ENCODE results near the gene PDE7B.

The PDE7B gene

GRCh38 chr6:136073216-136073615 is 221.7 kb downstream of the PDE7B start:
- Histone ChIP-seq H3K27ac (ENCODE audit: low read depth, low read length) (no peak overlapping the region), H3K4me3 (ENCODE audit: low read depth, low read length) (no peak overlapping the region), H3K9me3 (ENCODE audit: insufficient read depth, low read depth, low read length) (no peaks in the 10 kb centered on the region), H2AK5ac (ENCODE audit: low read length) (no peak overlapping the region), H3K27me3 (ENCODE audit: insufficient read depth, low read length) (no peaks in the 10 kb centered on the region), H3K14ac (ENCODE audit: low read length) (no peak overlapping the region), H3K4me2 (ENCODE audit: low read length) (no peak overlapping the region), H3K4ac (ENCODE audit: low read depth, low read length) (no peak overlapping the region), H3K18ac (ENCODE audit: low read length) (no peak overlapping the region), H3K79me2 (ENCODE audit: control insufficient read depth, insufficient read depth, low read length, poor library complexity) (no peaks in the 10 kb centered on the region), H2AFZ (ENCODE audit: insufficient read depth, low read length, poor library complexity) (no peak overlapping the region), H4K91ac (ENCODE audit: low read depth, low read length) (no peak overlapping the region), H3K36me3 (ENCODE audit: control insufficient read depth in 1 of 2, insufficient read depth in 2 of 2, low read length in 2 of 2) (no peaks in the 10 kb centered on the region), H3K79me1 (ENCODE audit: low read length) (no peaks in the 10 kb centered on the region), H2BK120ac (ENCODE audit: insufficient read depth, low read length, poor library complexity) (no peak overlapping the region), H2BK5ac (ENCODE audit: low read depth, low read length, poor library complexity) (no peak overlapping the region), H2BK12ac (ENCODE audit: low read length) (no peak overlapping the region), H3K9ac (ENCODE audit: low read length) (no peak overlapping the region), H3K4me1 (ENCODE audit: control insufficient read depth in 1 of 2, insufficient read depth in 2 of 2, low read length in 2 of 2) (peaks cover 0 to 2% of the 10 kb centered on the region in 2 experiments), H4K8ac (ENCODE audit: low read depth, low read length) (no peak overlapping the region), H4K12ac (ENCODE audit: low read depth, low read length) (no peak overlapping the region), H3K23ac (ENCODE audit: low read length) (no peak overlapping the region)
- WGBS (ENCODE audit: extremely low coverage, insufficient coverage, insufficient read length) = no CpG with 5 or more reads among the region's 5 CpGs
- no peak for DNase-seq

GRCh38 chr6:136076496-136076895 is 225.0 kb downstream of the PDE7B start:
- Histone ChIP-seq H3K4me2 (ENCODE audit: low read length) (no peak overlapping the region), H2AFZ (ENCODE audit: insufficient read depth, low read length, poor library complexity) (no peak overlapping the region), H3K9ac (ENCODE audit: low read length) (no peak overlapping the region), H4K91ac (ENCODE audit: low read depth, low read length) (no peak overlapping the region), H3K4ac (ENCODE audit: low read depth, low read length) (no peak overlapping the region), H3K79me2 (ENCODE audit: control insufficient read depth, insufficient read depth, low read length, poor library complexity) (no peaks in the 10 kb centered on the region), H2BK12ac (ENCODE audit: low read length) (no peak overlapping the region), H3K4me3 (ENCODE audit: low read depth, low read length) (no peak overlapping the region), H2BK120ac (ENCODE audit: insufficient read depth, low read length, poor library complexity) (no peak overlapping the region), H2BK5ac (ENCODE audit: low read depth, low read length, poor library complexity) (no peak overlapping the region), H3K79me1 (ENCODE audit: low read length) (no peaks in the 10 kb centered on the region), H2AK5ac (ENCODE audit: low read length) (no peak overlapping the region), H4K12ac (ENCODE audit: low read depth, low read length) (no peak overlapping the region), H3K14ac (ENCODE audit: low read length) (no peak overlapping the region), H3K27ac (ENCODE audit: low read depth, low read length) (no peak overlapping the region), H3K27me3 (ENCODE audit: insufficient read depth, low read length) (no peaks in the 10 kb centered on the region), H4K8ac (ENCODE audit: low read depth, low read length) (no peak overlapping the region), H3K9me3 (ENCODE audit: insufficient read depth, low read depth, low read length) (no peaks in the 10 kb centered on the region), H3K36me3 (ENCODE audit: control insufficient read depth in 1 of 2, insufficient read depth in 2 of 2, low read length in 2 of 2) (no peaks in the 10 kb centered on the region), H3K4me1 (ENCODE audit: control insufficient read depth in 1 of 2, insufficient read depth in 2 of 2, low read length in 2 of 2) (no peaks in the 10 kb centered on the region), H3K18ac (ENCODE audit: low read length) (no peak overlapping the region), H3K23ac (ENCODE audit: low read length) (no peak overlapping the region)
- no CpG with 5 or more reads among the region's 3 CpGs for WGBS (ENCODE audit: extremely low coverage, insufficient coverage, insufficient read length)
- peak in 1 of 2 donors; percentile 19 for DNase-seq

- no peak overlapping the region for H3K4ac ChIP-seq (ENCODE audit: low read depth, low read length)
- no peak overlapping the region for H4K91ac ChIP-seq (ENCODE audit: low read depth, low read length)
- WGBS (ENCODE audit: extremely low coverage, insufficient coverage, insufficient read length) = no CpG with 5 or more reads among the region's 5 CpGs
- H2BK12ac ChIP-seq (ENCODE audit: low read length) = no peak overlapping the region
- no peak overlapping the region for H4K12ac ChIP-seq (ENCODE audit: low read depth, low read length)
- H3K79me2 ChIP-seq (ENCODE audit: control insufficient read depth, insufficient read depth, low read length, poor library complexity) = no peaks in the 10 kb centered on the region
- no peaks in the 10 kb centered on the region for H3K79me1 ChIP-seq (ENCODE audit: low read length)
- H3K9me3 ChIP-seq (ENCODE audit: insufficient read depth, low read depth, low read length) = no peaks in the 10 kb centered on the region
- H3K4me2 ChIP-seq (ENCODE audit: low read length) = no peak overlapping the region
- no peak overlapping the region for H2AK5ac ChIP-seq (ENCODE audit: low read length)
- no peaks in the 10 kb centered on the region for H3K36me3 ChIP-seq (ENCODE audit: control insufficient read depth in 1 of 2, insufficient read depth in 2 of 2, low read length in 2 of 2)
- H2BK5ac ChIP-seq (ENCODE audit: low read depth, low read length, poor library complexity) = no peak overlapping the region
- no peak overlapping the region for H3K27ac ChIP-seq (ENCODE audit: low read depth, low read length)
- no peak overlapping the region for H2BK120ac ChIP-seq (ENCODE audit: insufficient read depth, low read length, poor library complexity)
- peak; percentile 23 to 66 for DNase-seq
- H3K23ac ChIP-seq (ENCODE audit: low read length) = no peak overlapping the region
- H3K4me3 ChIP-seq (ENCODE audit: low read depth, low read length) = no peak overlapping the region
- H3K27me3 ChIP-seq (ENCODE audit: insufficient read depth, low read length) = no peaks in the 10 kb centered on the region
- H3K4me1 ChIP-seq (ENCODE audit: control insufficient read depth in 1 of 2, insufficient read depth in 2 of 2, low read length in 2 of 2) = no peaks in the 10 kb centered on the region
- H3K9ac ChIP-seq (ENCODE audit: low read length) = no peak overlapping the region
- H2AFZ ChIP-seq (ENCODE audit: insufficient read depth, low read length, poor library complexity) = no peak overlapping the region
- H4K8ac ChIP-seq (ENCODE audit: low read depth, low read length) = no peak overlapping the region
- no peak overlapping the region for H3K14ac ChIP-seq (ENCODE audit: low read length)
- H3K18ac ChIP-seq (ENCODE audit: low read length) = no peak overlapping the region
Measured at GRCh38 chr6:136077834-136078576, 226.5 kb downstream of the PDE7B start.

- Histone ChIP-seq H2AK5ac (ENCODE audit: low read length) (no peak overlapping the region), H3K4me2 (ENCODE audit: low read length) (no peak overlapping the region), H3K23ac (ENCODE audit: low read length) (no peak overlapping the region), H3K4me1 (ENCODE audit: control insufficient read depth in 1 of 2, insufficient read depth in 2 of 2, low read length in 2 of 2) (no peaks in the 10 kb centered on the region), H4K12ac (ENCODE audit: low read depth, low read length) (no peak overlapping the region), H3K36me3 (ENCODE audit: control insufficient read depth in 1 of 2, insufficient read depth in 2 of 2, low read length in 2 of 2) (no peaks in the 10 kb centered on the region), H3K9me3 (ENCODE audit: insufficient read depth, low read depth, low read length) (no peaks in the 10 kb centered on the region), H3K27ac (ENCODE audit: low read depth, low read length) (no peak overlapping the region), H3K4me3 (ENCODE audit: low read depth, low read length) (no peak overlapping the region), H2BK120ac (ENCODE audit: insufficient read depth, low read length, poor library complexity) (no peak overlapping the region), H3K79me1 (ENCODE audit: low read length) (no peaks in the 10 kb centered on the region), H3K9ac (ENCODE audit: low read length) (no peak overlapping the region), H2AFZ (ENCODE audit: insufficient read depth, low read length, poor library complexity) (no peak overlapping the region), H2BK12ac (ENCODE audit: low read length) (no peak overlapping the region), H3K14ac (ENCODE audit: low read length) (no peak overlapping the region), H2BK5ac (ENCODE audit: low read depth, low read length, poor library complexity) (no peak overlapping the region), H3K27me3 (ENCODE audit: insufficient read depth, low read length) (no peaks in the 10 kb centered on the region), H3K79me2 (ENCODE audit: control insufficient read depth, insufficient read depth, low read length, poor library complexity) (no peaks in the 10 kb centered on the region), H3K4ac (ENCODE audit: low read depth, low read length) (no peak overlapping the region), H4K91ac (ENCODE audit: low read depth, low read length) (no peak overlapping the region), H3K18ac (ENCODE audit: low read length) (no peak overlapping the region), H4K8ac (ENCODE audit: low read depth, low read length) (no peak overlapping the region)
- DNase-seq = peak in 1 of 2 donors; percentile 37
- WGBS (ENCODE audit: extremely low coverage, insufficient coverage, insufficient read length) = no CpG with 5 or more reads among the region's 6 CpGs
Measured at GRCh38 chr6:136079701-136080565, 228.4 kb downstream of the PDE7B start.
